Mesendoderm (in vitro differentiated cells): ENCODE measurements around the gene BCAR3.

Experiments
- DNase-seq: peaks from one replicate; pipeline ENCODE4 v3.0.0; 2013
- H2AK5ac ChIP-seq: 2 replicates; pipeline ENCODE4 v1.6.1; 2013; ENCODE audit warnings: low read length, inconsistent platforms
- H2BK120ac ChIP-seq: 2 replicates; pipeline ENCODE4 v1.6.1; 2013; ENCODE audit warnings: low read depth, mild to moderate bottlenecking, low read length, moderate library complexity, mixed read lengths
- H2BK15ac ChIP-seq: replicated peaks from 2 replicates; pipeline ENCODE4 v1.6.1; 2013; ENCODE audit warnings: low read depth, mild to moderate bottlenecking, moderate library complexity
- H2BK5ac ChIP-seq: 2 replicates; pipeline ENCODE4 v1.6.1; 2013; ENCODE audit warnings: low read length, inconsistent platforms
- H3K18ac ChIP-seq: 2 replicates; pipeline ENCODE4 v1.6.1; 2013; ENCODE audit warnings: mild to moderate bottlenecking, low read length, mixed read lengths
- H3K23ac ChIP-seq: one replicate; pipeline ENCODE4 v1.6.1; 2013; ENCODE audit warnings: low read length
- H3K27ac ChIP-seq: 2 replicates; pipeline ENCODE4 v1.5.1; 2013; ENCODE audit warnings: low read depth, mild to moderate bottlenecking, inconsistent platforms, low read length, moderate library complexity
- H3K27me3 ChIP-seq: 2 replicates; pipeline ENCODE4 v1.6.1; 2013; ENCODE audit warnings: low read length, control low read depth, mild to moderate bottlenecking, inconsistent platforms; ENCODE audit not compliant: insufficient read depth, poor library complexity
- H3K36me3 ChIP-seq: 2 replicates; pipeline ENCODE4 v1.6.1; 2013; ENCODE audit warnings: low read length, inconsistent platforms; ENCODE audit not compliant: control insufficient read depth, insufficient read depth
- H3K4ac ChIP-seq: one replicate; pipeline ENCODE4 v1.6.1; 2013; ENCODE audit warnings: low read depth, mild to moderate bottlenecking, low read length, moderate library complexity
- H3K4me1 ChIP-seq: 2 replicates; pipeline ENCODE4 v1.6.1; 2013; ENCODE audit warnings: low read depth, low read length, inconsistent platforms; ENCODE audit not compliant: control insufficient read depth
- H3K4me2 ChIP-seq: 2 replicates; pipeline ENCODE4 v1.6.1; 2013; ENCODE audit warnings: low read length
- H3K4me3 ChIP-seq: 2 replicates; pipeline ENCODE4 v1.5.1; 2013; ENCODE audit warnings: mild to moderate bottlenecking, low read length
- H3K56ac ChIP-seq: one replicate; pipeline ENCODE4 v1.6.1; 2013; ENCODE audit warnings: low read length
- H3K79me1 ChIP-seq: 2 replicates; pipeline ENCODE4 v1.6.1; 2013; ENCODE audit warnings: low read length, inconsistent platforms
- H3K79me2 ChIP-seq: 2 replicates; pipeline ENCODE4 v1.6.1; 2013; ENCODE audit warnings: mild to moderate bottlenecking, low read length; ENCODE audit not compliant: control insufficient read depth, insufficient read depth
- H3K9ac ChIP-seq: 2 replicates; pipeline ENCODE4 v1.6.1; 2013; ENCODE audit warnings: low read length, inconsistent platforms
- H4K5ac ChIP-seq: one replicate; pipeline ENCODE4 v1.6.1; 2013; ENCODE audit warnings: low read length
- H4K8ac ChIP-seq: one replicate; pipeline ENCODE4 v1.6.1; 2013; ENCODE audit warnings: low read depth, mild to moderate bottlenecking, control low read depth, low read length, moderate library complexity
- WGBS: extraction: QIAGEN DNeasy Blood & Tissue Kit; methylation state at CpG from one replicate; pipeline ENCODE4 v1.1.7; 2013; ENCODE audit warnings: low lambda C conversion rate, missing lambda C conversion rate; ENCODE audit not compliant: insufficient coverage; ENCODE audit errors: extremely low coverage; 5-methylcytosine and 5-hydroxymethylcytosine counted together

Gene BCAR3

DNA sequence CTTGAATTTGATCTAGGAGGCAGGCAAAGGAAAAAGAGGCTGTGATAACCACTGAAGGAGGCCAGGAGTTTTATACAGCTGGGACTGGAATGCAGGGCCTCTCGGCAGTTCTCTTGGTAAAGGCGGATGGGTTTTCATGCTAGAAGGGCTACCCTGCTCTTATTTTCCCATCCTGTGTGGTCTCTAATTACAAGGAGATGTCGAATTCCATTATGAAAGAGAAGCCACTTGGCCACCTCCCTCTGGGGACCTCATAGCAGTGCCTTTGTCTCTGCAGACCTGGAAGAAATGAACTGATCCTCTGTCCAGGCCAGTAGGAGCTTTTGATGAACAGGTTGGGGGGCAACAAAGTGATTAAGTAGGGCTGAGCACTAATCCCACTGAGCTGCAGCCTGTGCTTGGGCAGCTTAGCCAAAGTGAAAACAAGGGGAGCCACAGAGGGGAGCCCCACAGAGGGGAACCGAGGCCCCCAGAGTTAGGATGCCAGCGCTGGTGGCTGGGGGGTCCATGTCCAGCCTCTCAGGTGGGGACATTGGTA, 42.2 kb upstream of the BCAR3 start:
- no peak overlapping the region for H3K4me2 ChIP-seq
- no CpG with 5 or more reads among the region's 5 CpGs for WGBS
- H3K79me1 ChIP-seq: no peaks in the 10 kb centered on the region
- H2BK15ac ChIP-seq: no peak overlapping the region
- no peak overlapping the region for H4K8ac ChIP-seq
- H4K5ac ChIP-seq: no peak overlapping the region
- DNase-seq: no peak
- H3K4me1 ChIP-seq: peaks cover 6% of the 10 kb centered on the region
- H3K27ac ChIP-seq: no peak overlapping the region
- H2BK5ac ChIP-seq: no peak overlapping the region
- no peak overlapping the region for H3K23ac ChIP-seq
- H3K4me3 ChIP-seq: no peak overlapping the region
- no peak overlapping the region for H3K4ac ChIP-seq
- H2AK5ac ChIP-seq: no peak overlapping the region
- H2BK120ac ChIP-seq: no peak overlapping the region
- no peaks in the 10 kb centered on the region for H3K36me3 ChIP-seq
- no peak overlapping the region for H3K18ac ChIP-seq
- H3K9ac ChIP-seq: no peak overlapping the region
- H3K27me3 ChIP-seq: no peaks in the 10 kb centered on the region
- no peaks in the 10 kb centered on the region for H3K79me2 ChIP-seq
- no peak overlapping the region for H3K56ac ChIP-seq

- Histone ChIP-seq H3K27ac (peak overlapping the region; percentile 42), H3K23ac (no peak overlapping the region), H3K79me1 (no peaks in the 10 kb centered on the region), H3K79me2 (no peaks in the 10 kb centered on the region), H4K5ac (no peak overlapping the region), H3K56ac (peak overlapping the region; percentile 70), H3K4me3 (no peak overlapping the region), H2BK120ac (peak overlapping the region; percentile 18), H3K9ac (peak overlapping the region; percentile 4), H3K4ac (no peak overlapping the region), H3K27me3 (no peaks in the 10 kb centered on the region), H3K4me2 (no peak overlapping the region), H4K8ac (no peak overlapping the region), H2BK5ac (no peak overlapping the region), H3K36me3 (no peaks in the 10 kb centered on the region), H3K4me1 (peaks cover 6% of the 10 kb centered on the region), H2BK15ac (no peak overlapping the region), H2AK5ac (no peak overlapping the region), H3K18ac (no peak overlapping the region)
- WGBS: no CpG with 5 or more reads among the region's 6 CpGs
- DNase-seq: peak; percentile 71
Measured at GRCh38 chr1:93723110-93723509, 41.5 kb upstream of the BCAR3 start.

- Histone ChIP-seq H3K4me3 (no peak overlapping the region), H3K9ac (peak overlapping the region; percentile 10), H3K23ac (no peak overlapping the region), H3K27ac (peak overlapping the region; percentile 10), H3K4me2 (no peak overlapping the region), H2BK120ac (peak overlapping the region; percentile 21), H2AK5ac (no peak overlapping the region), H3K4ac (peak overlapping the region; percentile 60), H3K79me2 (no peaks in the 10 kb centered on the region), H3K36me3 (no peaks in the 10 kb centered on the region), H3K27me3 (no peaks in the 10 kb centered on the region), H3K56ac (peak overlapping the region; percentile 70), H3K79me1 (no peaks in the 10 kb centered on the region), H4K8ac (no peak overlapping the region), H4K5ac (no peak overlapping the region), H3K4me1 (peaks cover 6% of the 10 kb centered on the region), H2BK15ac (no peak overlapping the region), H3K18ac (peak overlapping the region; percentile 75), H2BK5ac (no peak overlapping the region)
- no CpG with 5 or more reads among the region's 21 CpGs for WGBS
- DNase-seq: peak; percentile 54
Measured at GRCh38 chr1:93722081-93723031, 40.7 kb upstream of the BCAR3 start.

DNA sequence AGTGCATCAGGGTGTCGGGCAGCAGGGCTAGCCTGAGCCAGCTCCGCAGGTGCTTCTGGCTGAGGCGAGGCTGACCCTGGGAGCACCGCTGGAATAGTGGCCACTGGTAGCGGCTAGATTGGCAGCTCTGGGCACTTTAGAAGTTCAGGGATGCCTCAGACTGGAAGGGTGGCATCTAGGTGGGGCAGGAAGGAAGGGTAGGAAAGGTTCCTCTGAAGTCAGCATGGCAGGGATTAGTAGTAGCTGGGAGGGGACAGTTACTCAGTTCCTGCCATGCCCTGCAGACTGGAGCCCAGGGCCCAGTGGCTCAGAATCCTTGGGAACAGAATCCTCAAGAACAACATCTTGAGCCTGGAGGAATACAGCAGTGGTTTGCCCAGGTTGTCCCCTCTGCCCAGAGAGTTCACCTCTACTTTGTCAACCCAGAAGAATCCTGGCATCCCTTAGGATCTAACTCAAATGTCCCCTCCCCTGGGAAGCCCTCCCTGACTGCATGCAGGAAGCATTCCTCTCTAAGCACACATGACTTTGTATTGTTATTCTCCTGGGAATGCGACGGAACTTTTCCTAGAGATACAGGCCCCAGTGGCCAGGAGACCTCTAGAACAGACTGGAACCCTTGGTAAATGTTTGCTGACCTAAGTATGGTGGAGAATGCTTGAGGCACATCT, 39.5 kb upstream of the BCAR3 start:
- H3K9ac ChIP-seq: no peak overlapping the region
- no peak overlapping the region for H4K8ac ChIP-seq
- WGBS: no CpG with 5 or more reads among the region's 7 CpGs
- no peak overlapping the region for H2BK5ac ChIP-seq
- no peak overlapping the region for H3K4ac ChIP-seq
- H3K4me3 ChIP-seq: no peak overlapping the region
- no peaks in the 10 kb centered on the region for H3K79me1 ChIP-seq
- no peak overlapping the region for H3K23ac ChIP-seq
- no peaks in the 10 kb centered on the region for H3K36me3 ChIP-seq
- no peak overlapping the region for H3K18ac ChIP-seq
- no peak overlapping the region for H4K5ac ChIP-seq
- peak overlapping the region; percentile 24 for H2AK5ac ChIP-seq
- H2BK15ac ChIP-seq: no peak overlapping the region
- H3K27me3 ChIP-seq: no peaks in the 10 kb centered on the region
- peaks cover 8% of the 10 kb centered on the region for H3K4me1 ChIP-seq
- H3K4me2 ChIP-seq: no peak overlapping the region
- peak; percentile 30 for DNase-seq
- H3K79me2 ChIP-seq: no peaks in the 10 kb centered on the region
- H2BK120ac ChIP-seq: no peak overlapping the region
- H3K27ac ChIP-seq: no peak overlapping the region
- H3K56ac ChIP-seq: no peak overlapping the region

- H4K8ac ChIP-seq: no peak overlapping the region
- no peak overlapping the region for H2AK5ac ChIP-seq
- H3K36me3 ChIP-seq: no peaks in the 10 kb centered on the region
- H3K4me2 ChIP-seq: no peak overlapping the region
- no peak overlapping the region for H3K9ac ChIP-seq
- no peaks in the 10 kb centered on the region for H3K79me1 ChIP-seq
- DNase-seq: no peak
- no peaks in the 10 kb centered on the region for H3K79me2 ChIP-seq
- no peak overlapping the region for H2BK5ac ChIP-seq
- H3K56ac ChIP-seq: no peak overlapping the region
- H2BK15ac ChIP-seq: no peak overlapping the region
- H4K5ac ChIP-seq: no peak overlapping the region
- no peak overlapping the region for H3K18ac ChIP-seq
- no peak overlapping the region for H3K4ac ChIP-seq
- H2BK120ac ChIP-seq: no peak overlapping the region
- no peak overlapping the region for H3K4me3 ChIP-seq
- H3K23ac ChIP-seq: no peak overlapping the region
- H3K27ac ChIP-seq: no peak overlapping the region
- no CpG with 5 or more reads among the region's 7 CpGs for WGBS
- H3K4me1 ChIP-seq: peaks cover 20% of the 10 kb centered on the region
- H3K27me3 ChIP-seq: no peaks in the 10 kb centered on the region
Measured at GRCh38 chr1:93717640-93718039, 36.0 kb upstream of the BCAR3 start.
